NCI-H1930 (cell line): ENCODE data around the gene ZNF608.

Experiments used
- DNase-seq, 2 experiments: peaks; one replicate each; lab custom pipeline; 2025; lab: John Stamatoyannopoulos, UW

ZNF608 gene

GRCh38 chr5:124752854-124753720 lies 6.6 kb upstream of the ZNF608 start:
- no peak for DNase-seq

- no peak for DNase-seq
Measured at GRCh38 chr5:124751031-124751430, 4.6 kb upstream of the ZNF608 start.

GRCh38 chr5:124748687-124749594 lies 2.5 kb upstream of the ZNF608 start:
- peak; percentile 89 to 91 for DNase-seq

GRCh38 chr5:124747791-124748686 lies 1.6 kb upstream of the ZNF608 start:
- no peak for DNase-seq

GRCh38 chr5:124746916-124747790 lies 714 bp upstream of the ZNF608 start:
- peak; percentile 70 to 78 for DNase-seq

GRCh38 chr5:124745007-124745927 lies 1.2 kb downstream of the ZNF608 start:
- no peak for DNase-seq

- DNase-seq: peak in 1 of 2 experiments; percentile 11
Measured at GRCh38 chr5:124744170-124744971, 2.1 kb downstream of the ZNF608 start.

- no peak for DNase-seq
Measured at GRCh38 chr5:124743602-124744169, 2.8 kb downstream of the ZNF608 start.

- no peak for DNase-seq
Measured at GRCh38 chr5:124742983-124743601, 3.3 kb downstream of the ZNF608 start.

GRCh38 chr5:124742521-124742920 lies 3.9 kb downstream of the ZNF608 start:
- no peak for DNase-seq

GRCh38 chr5:124741711-124742496 lies 4.5 kb downstream of the ZNF608 start:
- DNase-seq: peak; percentile 25 to 35

- DNase-seq: no peak
Measured at GRCh38 chr5:124740991-124741583, 5.4 kb downstream of the ZNF608 start.

GRCh38 chr5:124740071-124740470 lies 6.4 kb downstream of the ZNF608 start:
- no peak for DNase-seq

GRCh38 chr5:124739634-124740025 lies 6.8 kb downstream of the ZNF608 start:
- peak in 1 of 2 experiments; percentile 55 for DNase-seq

GRCh38 chr5:124738681-124739633 lies 7.5 kb downstream of the ZNF608 start:
- DNase-seq: peak; percentile 76

- no peak for DNase-seq
Measured at GRCh38 chr5:124737651-124738050, 8.8 kb downstream of the ZNF608 start.
